ENCODE measurements around the gene PHF12. TPM values are rescaled to one million over a fixed set of nuclear protein-coding genes. Genes with fewer than 3 reads are reported as not detected.
A peak's percentile ranks its signal among the peaks of the same experiment; 100 is the strongest.

PHF12 gene
- total and polyA plus RNA-seq, 2 of the 13 experiments (the other 11 are each of a cell fraction or from before 2014, with no cell fraction given): 9.8 to 17.1 TPM

DNA sequence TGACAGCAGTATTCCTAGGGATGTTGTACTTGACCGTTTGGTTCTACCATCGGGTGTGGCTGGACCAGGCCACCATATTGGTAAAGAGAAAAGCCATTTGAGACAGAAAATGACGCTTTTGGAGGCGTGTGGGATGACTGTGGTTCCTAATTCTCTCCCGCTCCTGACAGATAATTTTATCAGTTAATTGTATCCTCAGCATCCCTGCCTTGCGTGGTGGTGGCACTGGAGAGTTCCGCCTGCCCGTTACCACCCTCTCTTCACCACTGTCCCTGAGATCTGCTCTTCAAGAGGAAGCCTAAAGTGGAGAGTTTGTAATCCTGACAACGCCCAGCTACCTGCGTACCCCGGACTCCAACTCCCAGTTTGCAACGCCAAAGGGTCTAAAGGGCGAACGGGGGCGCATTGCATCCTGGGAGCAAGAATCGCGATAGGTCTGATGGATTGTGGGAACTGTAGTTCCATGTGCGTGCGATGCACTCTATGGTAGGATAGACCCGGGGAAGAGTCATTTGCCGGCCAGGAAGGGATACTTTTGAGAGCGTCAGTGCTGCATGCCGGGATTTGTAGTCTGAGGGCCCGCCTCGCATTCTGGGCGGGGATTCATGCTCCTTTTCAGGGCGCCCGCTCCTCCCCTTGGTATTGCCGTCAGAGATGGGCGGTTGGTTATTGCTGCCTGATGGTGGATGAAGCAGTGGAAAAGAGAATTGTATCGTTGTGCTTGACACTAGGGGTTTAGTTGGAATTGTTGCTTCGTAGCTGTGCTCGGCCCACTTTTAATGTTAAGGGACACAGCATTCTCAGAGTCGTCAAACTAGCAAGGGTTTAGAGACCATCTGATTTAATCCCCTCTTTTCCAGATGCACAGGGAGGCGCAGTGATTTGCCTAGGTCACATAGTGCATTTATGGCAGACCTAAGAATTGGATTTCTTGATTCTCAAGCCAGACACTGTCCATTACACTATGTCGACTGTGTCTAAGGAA lies 965 bp upstream of the PHF12 start (continued):
- TF ChIP-seq, protein P1, sequence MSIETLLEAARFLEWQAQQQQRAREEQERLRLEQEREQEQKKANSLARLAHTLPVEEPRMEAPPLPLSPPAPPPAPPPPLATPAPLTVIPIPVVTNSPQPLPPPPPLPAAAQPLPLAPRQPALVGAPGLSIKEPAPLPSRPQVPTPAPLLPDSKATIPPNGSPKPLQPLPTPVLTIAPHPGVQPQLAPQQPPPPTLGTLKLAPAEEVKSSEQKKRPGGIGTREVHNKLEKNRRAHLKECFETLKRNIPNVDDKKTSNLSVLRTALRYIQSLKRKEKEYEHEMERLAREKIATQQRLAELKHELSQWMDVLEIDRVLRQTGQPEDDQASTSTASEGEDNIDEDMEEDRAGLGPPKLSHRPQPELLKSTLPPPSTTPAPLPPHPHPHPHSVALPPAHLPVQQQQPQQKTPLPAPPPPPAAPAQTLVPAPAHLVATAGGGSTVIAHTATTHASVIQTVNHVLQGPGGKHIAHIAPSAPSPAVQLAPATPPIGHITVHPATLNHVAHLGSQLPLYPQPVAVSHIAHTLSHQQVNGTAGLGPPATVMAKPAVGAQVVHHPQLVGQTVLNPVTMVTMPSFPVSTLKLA (IDR thresholded peaks at IDR 0.05): peak; percentile 71
- TF ChIP-seq MEF2D (CRISPR knock-in tag; IDR thresholded peaks at IDR 0.05) (peak; percentile 56; the same call in 1 of the 2 replicates), NFYC (CRISPR knock-in tag; IDR thresholded peaks at IDR 0.05) (peak; percentile 65), SIN3B (IDR thresholded peaks at IDR 0.05; ENCODE audit: low read length) (no peak), ZFP62 (CRISPR knock-in tag; IDR thresholded peaks at IDR 0.05) (peak; percentile 88; the same call in 1 of the 2 replicates), SAP130 (CRISPR knock-in tag; IDR thresholded peaks at IDR 0.05; ENCODE audit: low read depth) (peak; percentile 94), MAZ (IDR thresholded peaks at IDR 0.05; ENCODE audit: borderline replicate concordance, low read depth, low read length) (0 out of 2 replicates have a peak, but pooled peaks have one; percentile 25), MAZ (CRISPR knock-in tag; IDR thresholded peaks at IDR 0.05; ENCODE audit: low read depth) (no peak; the same call in 1 of the 2 replicates), ZNF7 (CRISPR knock-in tag; IDR thresholded peaks at IDR 0.05) (no peak), KLF16 (CRISPR knock-in tag; IDR thresholded peaks at IDR 0.05) (peak in 1 of 2 experiments; percentile 76; a peak in 1 of 4 replicates), ZNF772 (CRISPR knock-in tag; IDR thresholded peaks at IDR 0.05) (peak; percentile 77), RCOR2 (CRISPR knock-in tag; IDR thresholded peaks at IDR 0.05) (no peak), KLF6 (CRISPR knock-in tag; IDR thresholded peaks at IDR 0.05) (peak; percentile 50; the same call in 1 of the 2 replicates), RXRB (CRISPR knock-in tag; IDR thresholded peaks at IDR 0.05; ENCODE audit: borderline replicate concordance) (peak; percentile 63), ZNF605 (CRISPR knock-in tag; IDR thresholded peaks at IDR 0.05) (peak; percentile 49; the same call in 1 of the 2 replicates), SPEN (CRISPR knock-in tag; IDR thresholded peaks at IDR 0.05; ENCODE audit: low read depth) (peak; percentile 71), GABPA (IDR thresholded peaks at IDR 0.05; ENCODE audit: low read depth, low read length) (peak; percentile 66), GABPA (CRISPR knock-in tag; IDR thresholded peaks at IDR 0.05; ENCODE audit: low read depth) (peak; percentile 93), HDAC2 (CRISPR knock-in tag; IDR thresholded peaks at IDR 0.05) (0 out of 2 replicates have a peak, but pooled peaks have one; percentile 53), ZBTB34 (CRISPR knock-in tag; IDR thresholded peaks at IDR 0.05) (0 out of 2 replicates have a peak, but pooled peaks have one; percentile 36)
- TF ChIP-seq, protein P2, sequence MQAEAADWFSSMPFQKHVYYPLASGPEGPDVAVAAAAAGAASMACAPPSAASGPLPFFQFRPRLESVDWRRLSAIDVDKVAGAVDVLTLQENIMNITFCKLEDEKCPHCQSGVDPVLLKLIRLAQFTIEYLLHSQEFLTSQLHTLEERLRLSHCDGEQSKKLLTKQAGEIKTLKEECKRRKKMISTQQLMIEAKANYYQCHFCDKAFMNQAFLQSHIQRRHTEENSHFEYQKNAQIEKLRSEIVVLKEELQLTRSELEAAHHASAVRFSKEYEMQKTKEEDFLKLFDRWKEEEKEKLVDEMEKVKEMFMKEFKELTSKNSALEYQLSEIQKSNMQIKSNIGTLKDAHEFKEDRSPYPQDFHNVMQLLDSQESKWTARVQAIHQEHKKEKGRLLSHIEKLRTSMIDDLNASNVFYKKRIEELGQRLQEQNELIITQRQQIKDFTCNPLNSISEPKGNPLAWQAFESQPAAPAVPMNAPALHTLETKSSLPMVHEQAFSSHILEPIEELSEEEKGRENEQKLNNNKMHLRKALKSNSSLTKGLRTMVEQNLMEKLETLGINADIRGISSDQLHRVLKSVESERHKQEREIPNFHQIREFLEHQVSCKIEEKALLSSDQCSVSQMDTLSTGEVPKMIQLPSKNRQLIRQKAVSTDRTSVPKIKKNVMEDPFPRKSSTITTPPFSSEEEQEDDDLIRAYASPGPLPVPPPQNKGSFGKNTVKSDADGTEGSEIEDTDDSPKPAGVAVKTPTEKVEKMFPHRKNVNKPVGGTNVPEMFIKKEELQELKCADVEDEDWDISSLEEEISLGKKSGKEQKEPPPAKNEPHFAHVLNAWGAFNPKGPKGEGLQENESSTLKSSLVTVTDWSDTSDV (CRISPR knock-in tag; IDR thresholded peaks at IDR 0.05): no peak
- TF ChIP-seq, protein P3, sequence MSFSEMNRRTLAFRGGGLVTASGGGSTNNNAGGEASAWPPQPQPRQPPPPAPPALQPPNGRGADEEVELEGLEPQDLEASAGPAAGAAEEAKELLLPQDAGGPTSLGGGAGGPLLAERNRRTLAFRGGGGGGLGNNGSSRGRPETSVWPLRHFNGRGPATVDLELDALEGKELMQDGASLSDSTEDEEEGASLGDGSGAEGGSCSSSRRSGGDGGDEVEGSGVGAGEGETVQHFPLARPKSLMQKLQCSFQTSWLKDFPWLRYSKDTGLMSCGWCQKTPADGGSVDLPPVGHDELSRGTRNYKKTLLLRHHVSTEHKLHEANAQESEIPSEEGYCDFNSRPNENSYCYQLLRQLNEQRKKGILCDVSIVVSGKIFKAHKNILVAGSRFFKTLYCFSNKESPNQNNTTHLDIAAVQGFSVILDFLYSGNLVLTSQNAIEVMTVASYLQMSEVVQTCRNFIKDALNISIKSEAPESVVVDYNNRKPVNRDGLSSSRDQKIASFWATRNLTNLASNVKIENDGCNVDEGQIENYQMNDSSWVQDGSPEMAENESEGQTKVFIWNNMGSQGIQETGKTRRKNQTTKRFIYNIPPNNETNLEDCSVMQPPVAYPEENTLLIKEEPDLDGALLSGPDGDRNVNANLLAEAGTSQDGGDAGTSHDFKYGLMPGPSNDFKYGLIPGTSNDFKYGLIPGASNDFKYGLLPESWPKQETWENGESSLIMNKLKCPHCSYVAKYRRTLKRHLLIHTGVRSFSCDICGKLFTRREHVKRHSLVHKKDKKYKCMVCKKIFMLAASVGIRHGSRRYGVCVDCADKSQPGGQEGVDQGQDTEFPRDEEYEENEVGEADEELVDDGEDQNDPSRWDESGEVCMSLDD (CRISPR knock-in tag; IDR thresholded peaks at IDR 0.05; ENCODE audit: borderline replicate concordance): no peak
